Mesenchymal stem cell (in vitro differentiated cells and primary cell): Measurements from ENCODE around the gene GPR68.

Source experiments
- DNase-seq: peaks from one replicate; pipeline ENCODE4 v3.0.0-alpha.2; 2013
- H2AFZ ChIP-seq: one replicate; pipeline ENCODE4 v1.6.1; 2013; ENCODE audit warnings: low read depth, mild to moderate bottlenecking, control low read depth, inconsistent platforms, low read length, moderate library complexity
- H2AK5ac ChIP-seq: 2 replicates; pipeline ENCODE4 v1.6.1; 2013; ENCODE audit warnings: low read length, moderate library complexity, mild to moderate bottlenecking, inconsistent platforms; ENCODE audit not compliant: severe bottlenecking
- H2BK120ac ChIP-seq: one replicate; pipeline ENCODE4 v1.6.1; 2013; ENCODE audit warnings: low read depth, mild to moderate bottlenecking, inconsistent platforms, low read length, moderate library complexity
- H2BK12ac ChIP-seq, 2 experiments: one replicate each; pipeline ENCODE4 v1.6.1; 2013; ENCODE audit warnings: inconsistent platforms in 2 of 2, low read length in 2 of 2, mild to moderate bottlenecking in 2 of 2, moderate library complexity in 2 of 2, control low read depth in 1 of 2
- H2BK15ac ChIP-seq: one replicate; pipeline ENCODE4 v1.6.1; 2013; ENCODE audit warnings: mild to moderate bottlenecking, low read depth, inconsistent platforms; ENCODE audit not compliant: poor library complexity, severe bottlenecking
- H2BK5ac ChIP-seq: 2 replicates; pipeline ENCODE4 v1.6.1; 2013; ENCODE audit warnings: low read depth, mild to moderate bottlenecking, low read length, control low read depth, inconsistent platforms; ENCODE audit not compliant: poor library complexity, severe bottlenecking
- H3K14ac ChIP-seq, 2 experiments: one replicate each; pipeline ENCODE4 v1.6.1; 2013; ENCODE audit warnings: inconsistent platforms in 2 of 2, low read length in 2 of 2, control low read depth in 1 of 2, mild to moderate bottlenecking in 1 of 2, moderate library complexity in 1 of 2
- H3K18ac ChIP-seq, 2 experiments: one replicate each; pipeline ENCODE4 v1.6.1; 2013; ENCODE audit warnings: inconsistent platforms in 2 of 2, low read length in 2 of 2, control low read depth in 1 of 2, low read depth in 1 of 2, mild to moderate bottlenecking in 1 of 2
- H3K23ac ChIP-seq, 2 experiments: one replicate each; pipeline ENCODE4 v1.6.1; 2013; ENCODE audit warnings: inconsistent platforms in 2 of 2, low read length in 2 of 2, mild to moderate bottlenecking in 2 of 2, moderate library complexity in 2 of 2, control low read depth in 1 of 2
- H3K27ac ChIP-seq: 2 replicates; pipeline ENCODE4 v1.5.1; 2013; ENCODE audit warnings: mild to moderate bottlenecking, moderate library complexity, low read length, control low read depth, inconsistent platforms; ENCODE audit not compliant: poor library complexity, severe bottlenecking
- H3K27me3 ChIP-seq, 2 experiments: 2 replicates each; pipeline versions ENCODE4 v1.6.1 to v1.7.0; 2013; ENCODE audit warnings: low read length in 2 of 2, mild to moderate bottlenecking in 2 of 2, moderate library complexity in 2 of 2, control low read depth in 1 of 2, inconsistent platforms in 1 of 2; ENCODE audit not compliant: control insufficient read depth in 1 of 2, insufficient read depth in 1 of 2
- H3K36me3 ChIP-seq, 2 experiments: 2 replicates each; pipeline versions ENCODE4 v1.6.1 to v1.7.0; 2013; ENCODE audit warnings: low read length in 2 of 2, control low read depth in 1 of 2, inconsistent platforms in 1 of 2, low read depth in 1 of 2, mild to moderate bottlenecking in 1 of 2; ENCODE audit not compliant: insufficient read depth in 2 of 2, control insufficient read depth in 1 of 2
- H3K4ac ChIP-seq, 2 experiments: one replicate each; pipeline ENCODE4 v1.6.1; 2013; ENCODE audit warnings: inconsistent platforms in 2 of 2, low read length in 2 of 2, mild to moderate bottlenecking in 2 of 2, moderate library complexity in 2 of 2, control low read depth in 1 of 2, low read depth in 1 of 2
- H3K4me1 ChIP-seq: 2 replicates; pipeline ENCODE4 v1.6.1; 2013; ENCODE audit warnings: low read depth, low read length, control low read depth; ENCODE audit not compliant: control insufficient read depth, insufficient read depth
- H3K4me2 ChIP-seq: 2 replicates; pipeline ENCODE4 v1.6.1; 2013; ENCODE audit warnings: low read length, mild to moderate bottlenecking, inconsistent platforms; ENCODE audit not compliant: poor library complexity, severe bottlenecking
- H3K4me3 ChIP-seq, 2 experiments: 2 replicates each; pipeline versions ENCODE4 v1.5.1 to v1.7.0; 2013; ENCODE audit warnings: low read length in 2 of 2, mild to moderate bottlenecking in 2 of 2, control low read depth in 1 of 2, low read depth in 1 of 2; ENCODE audit not compliant: insufficient read depth in 1 of 2
- H3K79me1 ChIP-seq: replicated peaks from 2 replicates; pipeline ENCODE4 v1.6.1; 2013; ENCODE audit warnings: mild to moderate bottlenecking, control low read depth, low read length, inconsistent platforms; ENCODE audit not compliant: poor library complexity, severe bottlenecking
- H3K9ac ChIP-seq: 2 replicates; pipeline ENCODE4 v1.7.0; 2013; ENCODE audit warnings: mild to moderate bottlenecking, low read length, moderate library complexity
- H3K9me3 ChIP-seq: 2 replicates; pipeline ENCODE4 v1.7.0; 2013; ENCODE audit warnings: mild to moderate bottlenecking, low read length; ENCODE audit not compliant: control insufficient read depth
- H4K8ac ChIP-seq: one replicate; pipeline ENCODE4 v1.6.1; 2013; ENCODE audit warnings: inconsistent platforms, mild to moderate bottlenecking, low read length, moderate library complexity
- H4K91ac ChIP-seq: one replicate; pipeline ENCODE4 v1.6.1; 2013; ENCODE audit warnings: mild to moderate bottlenecking, low read length, inconsistent platforms
- WGBS: methylation state at CpG from one replicate; pipeline ENCODE4 v1.1.7; 2013; ENCODE audit warnings: mixed read lengths; 5-methylcytosine and 5-hydroxymethylcytosine counted together

The GPR68 gene

DNA sequence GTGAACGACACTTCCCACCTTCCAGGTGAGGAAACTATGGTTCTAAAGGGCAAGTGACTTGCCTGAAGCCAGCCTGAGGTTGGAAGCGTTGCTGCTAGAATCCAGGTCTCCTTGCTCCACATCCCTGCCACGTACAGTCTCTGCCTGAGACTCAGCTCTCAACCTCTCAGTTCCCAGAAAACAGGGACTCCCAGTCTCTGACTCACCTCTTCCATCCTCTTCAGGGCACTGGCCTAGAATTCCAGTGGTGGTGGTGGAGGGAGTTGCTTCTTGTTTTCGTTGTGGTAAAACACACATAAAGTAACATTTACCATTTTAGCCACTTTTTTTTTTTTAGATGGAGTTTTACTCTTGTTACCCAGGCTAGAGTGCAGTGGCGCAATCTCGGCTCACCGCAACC, 7.3 kb downstream of the GPR68 start:
- Histone ChIP-seq H3K79me1 (peaks cover 5% of the 10 kb centered on the region), H3K27me3 (no peaks in the 10 kb centered on the region), H3K23ac (no peak overlapping the region), H3K4me2 (no peak overlapping the region), H4K91ac (no peak overlapping the region), H3K9me3 (no peaks in the 10 kb centered on the region), H3K9ac (peak overlapping the region; percentile 7), H3K4me3 (no peak overlapping the region), H3K4me1 (peaks cover 5% of the 10 kb centered on the region), H2BK120ac (no peak overlapping the region), H2AK5ac (no peak overlapping the region), H3K4ac (no peak overlapping the region), H2BK15ac (no peak overlapping the region), H2BK12ac (no peak overlapping the region), H2BK5ac (no peak overlapping the region), H3K18ac (no peak overlapping the region), H3K36me3 (peaks cover 21 to 47% of the 10 kb centered on the region in 2 experiments), H3K14ac (no peak overlapping the region), H4K8ac (no peak overlapping the region), H2AFZ (no peak overlapping the region), H3K27ac (peak overlapping the region; percentile 42)
- 78% methylated on average over 7 of the region's 7 CpGs for WGBS
- peak; percentile 83 for DNase-seq

DNA sequence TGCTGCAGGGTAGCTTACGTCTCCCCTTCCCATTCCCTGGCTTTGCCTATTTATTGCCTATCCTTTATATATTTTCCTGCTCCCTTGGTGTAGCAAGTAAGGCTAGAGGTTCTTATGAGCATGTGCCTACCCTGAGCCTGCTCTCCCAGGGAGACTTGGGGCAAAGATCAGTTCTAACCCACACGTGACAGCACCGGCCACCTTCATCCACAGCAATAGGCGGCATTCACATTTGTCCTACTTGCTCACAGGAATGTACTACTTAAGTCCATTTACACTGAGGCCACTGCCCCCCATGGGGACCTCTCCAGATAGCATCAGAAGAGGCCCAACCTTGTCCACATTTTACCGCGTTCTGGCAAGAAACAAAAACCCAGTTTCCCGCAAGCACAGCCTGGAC, 8.7 kb downstream of the GPR68 start:
- Histone ChIP-seq H3K27ac (no peak overlapping the region), H3K23ac (no peak overlapping the region), H3K9me3 (peaks cover 6% of the 10 kb centered on the region), H4K8ac (no peak overlapping the region), H3K4ac (no peak overlapping the region), H2BK15ac (no peak overlapping the region), H3K18ac (no peak overlapping the region), H2BK12ac (no peak overlapping the region), H3K9ac (no peak overlapping the region), H3K4me2 (no peak overlapping the region), H2BK120ac (no peak overlapping the region), H3K14ac (no peak overlapping the region), H3K27me3 (no peaks in the 10 kb centered on the region), H4K91ac (no peak overlapping the region), H3K36me3 (peaks cover 24 to 56% of the 10 kb centered on the region in 2 experiments), H3K4me3 (no peak overlapping the region), H2BK5ac (no peak overlapping the region), H2AK5ac (no peak overlapping the region), H2AFZ (no peak overlapping the region), H3K4me1 (peaks cover 5% of the 10 kb centered on the region), H3K79me1 (peaks cover 5% of the 10 kb centered on the region)
- no peak for DNase-seq
- WGBS, result 96% methylated on average over 7 of the region's 7 CpGs

DNA sequence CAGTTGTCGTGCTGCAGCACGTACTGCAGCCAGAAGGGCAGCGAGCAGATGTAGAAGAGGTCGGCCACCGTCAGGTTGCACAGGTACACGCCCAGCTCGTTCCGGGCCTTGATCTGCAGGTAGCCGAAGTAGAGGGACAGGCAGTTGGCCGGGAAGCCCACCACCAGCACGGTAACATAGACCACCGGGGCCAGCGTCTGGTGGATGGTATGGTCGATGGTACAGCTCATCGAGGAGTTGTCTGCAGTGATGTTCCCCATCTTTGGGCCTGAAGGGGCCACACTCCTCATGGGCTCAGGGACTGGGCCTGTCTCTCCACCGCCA, 9.8 kb downstream of the GPR68 start:
- Histone ChIP-seq H2AFZ (no peak overlapping the region), H3K4ac (no peak overlapping the region), H2BK5ac (no peak overlapping the region), H4K91ac (no peak overlapping the region), H3K4me3 (no peak overlapping the region), H3K4me1 (peaks cover 7% of the 10 kb centered on the region), H3K27me3 (no peaks in the 10 kb centered on the region), H3K9me3 (peaks cover 6% of the 10 kb centered on the region), H3K18ac (no peak overlapping the region), H3K79me1 (peaks cover 5% of the 10 kb centered on the region), H3K9ac (no peak overlapping the region), H3K4me2 (no peak overlapping the region), H2AK5ac (no peak overlapping the region), H4K8ac (no peak overlapping the region), H3K23ac (no peak overlapping the region), H3K14ac (no peak overlapping the region), H3K27ac (no peak overlapping the region), H2BK120ac (no peak overlapping the region), H2BK12ac (no peak overlapping the region), H3K36me3 (peaks cover 24 to 58% of the 10 kb centered on the region in 2 experiments), H2BK15ac (no peak overlapping the region)
- 95% methylated on average over 16 of the region's 16 CpGs for WGBS
- no peak for DNase-seq

DNA sequence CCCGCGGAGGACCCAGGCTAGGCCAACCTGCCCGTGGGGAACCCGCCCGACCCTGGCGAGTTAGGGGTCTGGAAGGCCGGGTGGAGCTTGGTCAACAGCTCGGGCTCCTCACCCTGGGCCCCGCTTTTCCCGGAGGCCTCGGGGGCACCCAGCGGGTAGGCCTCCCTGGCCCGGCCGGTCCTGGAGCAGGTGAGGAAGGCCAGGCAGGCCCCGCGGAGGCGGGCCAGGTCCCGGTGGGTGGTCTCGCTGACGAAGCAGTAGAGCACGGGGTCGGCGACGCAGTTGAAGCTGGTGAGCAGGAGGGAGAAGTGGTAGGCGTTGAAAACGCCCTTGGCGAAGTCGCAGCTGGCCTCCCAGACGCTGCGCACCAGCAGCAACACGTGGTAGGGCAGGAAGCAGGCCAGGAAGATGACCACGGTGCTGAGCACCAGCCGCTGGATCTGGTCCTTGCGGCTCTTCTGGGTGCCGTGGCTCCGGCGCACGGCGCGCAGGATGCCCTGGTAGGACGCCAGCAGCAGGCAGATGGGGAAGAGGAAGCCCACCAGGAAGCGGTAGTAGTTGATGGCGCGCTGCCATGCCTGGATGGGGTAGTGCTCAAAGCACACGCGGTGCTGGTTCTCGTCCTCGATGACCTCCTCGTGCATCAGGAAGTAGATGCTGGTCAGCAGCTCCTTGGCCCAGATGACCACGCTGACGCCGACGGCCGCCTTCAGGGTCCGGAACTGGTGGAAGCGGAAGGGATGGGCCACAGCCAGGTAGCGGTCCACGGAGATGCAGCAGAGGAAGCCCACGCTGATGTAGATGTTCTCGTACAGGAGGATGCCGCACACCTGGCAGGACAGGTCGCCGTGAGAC, 10.3 kb downstream of the GPR68 start:
- Histone ChIP-seq H2AFZ (no peak overlapping the region), H3K9ac (no peak overlapping the region), H2BK15ac (no peak overlapping the region), H4K8ac (no peak overlapping the region), H3K27ac (no peak overlapping the region), H2BK5ac (no peak overlapping the region), H3K14ac (no peak overlapping the region), H2BK12ac (no peak overlapping the region), H3K4me3 (no peak overlapping the region), H3K36me3 (peaks cover 24 to 59% of the 10 kb centered on the region in 2 experiments), H3K27me3 (no peaks in the 10 kb centered on the region), H3K9me3 (peaks cover 6% of the 10 kb centered on the region), H3K4me2 (no peak overlapping the region), H3K18ac (no peak overlapping the region), H2BK120ac (no peak overlapping the region), H3K4me1 (peaks cover 13% of the 10 kb centered on the region), H3K4ac (no peak overlapping the region), H3K79me1 (peaks cover 3% of the 10 kb centered on the region), H3K23ac (no peak overlapping the region), H2AK5ac (no peak overlapping the region), H4K91ac (no peak overlapping the region)
- 96% methylated on average over 63 of the region's 63 CpGs for WGBS
- no peak for DNase-seq
